ENCODE results near the gene GBE1.
A peak's percentile ranks its signal among the peaks of the same experiment; 100 is the strongest.

Gene GBE1

DNA sequence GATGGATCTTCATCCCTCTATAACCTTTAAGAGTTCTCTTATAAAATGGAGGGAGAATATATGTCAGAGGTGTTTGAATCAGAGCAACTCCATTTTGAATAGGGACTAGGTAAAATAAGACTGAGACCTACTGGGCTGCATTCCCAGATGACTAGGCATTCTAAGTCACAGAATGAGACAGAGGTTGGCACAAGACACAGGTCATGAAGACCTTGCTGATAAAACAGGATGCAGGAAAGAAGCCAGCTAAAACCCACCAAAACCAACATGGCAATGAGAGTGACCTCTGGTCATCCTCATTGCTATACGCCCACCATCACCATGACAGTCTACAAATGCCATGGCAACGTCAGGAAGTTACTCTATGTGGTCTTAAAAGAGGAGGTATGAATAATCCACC, 211.0 kb downstream of the GBE1 start:
- TF ChIP-seq, protein P1, sequence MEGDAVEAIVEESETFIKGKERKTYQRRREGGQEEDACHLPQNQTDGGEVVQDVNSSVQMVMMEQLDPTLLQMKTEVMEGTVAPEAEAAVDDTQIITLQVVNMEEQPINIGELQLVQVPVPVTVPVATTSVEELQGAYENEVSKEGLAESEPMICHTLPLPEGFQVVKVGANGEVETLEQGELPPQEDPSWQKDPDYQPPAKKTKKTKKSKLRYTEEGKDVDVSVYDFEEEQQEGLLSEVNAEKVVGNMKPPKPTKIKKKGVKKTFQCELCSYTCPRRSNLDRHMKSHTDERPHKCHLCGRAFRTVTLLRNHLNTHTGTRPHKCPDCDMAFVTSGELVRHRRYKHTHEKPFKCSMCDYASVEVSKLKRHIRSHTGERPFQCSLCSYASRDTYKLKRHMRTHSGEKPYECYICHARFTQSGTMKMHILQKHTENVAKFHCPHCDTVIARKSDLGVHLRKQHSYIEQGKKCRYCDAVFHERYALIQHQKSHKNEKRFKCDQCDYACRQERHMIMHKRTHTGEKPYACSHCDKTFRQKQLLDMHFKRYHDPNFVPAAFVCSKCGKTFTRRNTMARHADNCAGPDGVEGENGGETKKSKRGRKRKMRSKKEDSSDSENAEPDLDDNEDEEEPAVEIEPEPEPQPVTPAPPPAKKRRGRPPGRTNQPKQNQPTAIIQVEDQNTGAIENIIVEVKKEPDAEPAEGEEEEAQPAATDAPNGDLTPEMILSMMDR (IDR thresholded peaks at IDR 0.05; ENCODE audit: low read depth, low read length, missing control alignments) = no peak
- no peak overlapping the region for H3K4me3 ChIP-seq (ENCODE audit: low read depth, low read length)
- no peak for DNase-seq (ENCODE audit: low read depth)

- no peak for DNase-seq (ENCODE audit: low read depth)
- H3K4me3 ChIP-seq (ENCODE audit: low read depth, low read length) = no peak overlapping the region
- TF ChIP-seq, protein P1 (IDR thresholded peaks at IDR 0.05; ENCODE audit: low read depth, low read length, missing control alignments) = no peak
These were observed 211.6 kb downstream of the GBE1 start for GRCh38 chr3:81549831-81550230.

GRCh38 chr3:81549388-81549787, 212.1 kb downstream of the GBE1 start:
- no peak overlapping the region for H3K4me3 ChIP-seq (ENCODE audit: low read depth, low read length)
- TF ChIP-seq, protein P1 (IDR thresholded peaks at IDR 0.05; ENCODE audit: low read depth, low read length, missing control alignments) = no peak
- DNase-seq (ENCODE audit: low read depth) = no peak

GRCh38 chr3:81545572-81545971, 215.9 kb downstream of the GBE1 start:
- no peak overlapping the region for H3K4me3 ChIP-seq (ENCODE audit: low read depth, low read length)
- DNase-seq (ENCODE audit: low read depth) = no peak
- TF ChIP-seq, protein P1 (IDR thresholded peaks at IDR 0.05; ENCODE audit: low read depth, low read length, missing control alignments) = no peak

GRCh38 chr3:81544385-81544784, 217.1 kb downstream of the GBE1 start:
- DNase-seq (ENCODE audit: low read depth) = peak; percentile 5
- H3K4me3 ChIP-seq (ENCODE audit: low read depth, low read length) = no peak overlapping the region
- TF ChIP-seq, protein P1 (IDR thresholded peaks at IDR 0.05; ENCODE audit: low read depth, low read length, missing control alignments) = no peak

DNA sequence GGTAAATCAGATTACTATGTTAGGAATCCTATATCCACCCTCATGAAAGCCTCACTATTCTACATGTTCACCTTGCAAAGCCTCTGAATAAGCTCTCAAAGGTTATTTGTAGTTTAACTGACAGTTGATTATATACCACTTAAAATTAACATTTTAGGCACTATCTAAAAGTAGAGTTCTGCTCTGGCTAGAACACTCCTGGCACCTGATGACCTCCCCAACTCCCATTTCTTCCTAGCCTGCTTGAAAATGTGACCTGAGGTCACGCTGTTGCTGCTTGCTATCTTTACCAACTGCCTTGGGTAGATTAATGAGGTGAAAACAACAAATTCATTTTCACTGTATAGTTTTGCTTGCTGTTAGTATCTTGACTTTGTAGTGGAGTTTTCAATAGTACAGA, 220.7 kb downstream of the GBE1 start:
- H3K4me3 ChIP-seq (ENCODE audit: low read depth, low read length) = no peak overlapping the region
- DNase-seq (ENCODE audit: low read depth) = no peak
- TF ChIP-seq, protein P1 (IDR thresholded peaks at IDR 0.05; ENCODE audit: low read depth, low read length, missing control alignments) = no peak

GRCh38 chr3:81531846-81532245, 229.6 kb downstream of the GBE1 start:
- DNase-seq (ENCODE audit: low read depth) = no peak
- TF ChIP-seq, protein P1 (IDR thresholded peaks at IDR 0.05; ENCODE audit: low read depth, low read length, missing control alignments) = no peak
- no peak overlapping the region for H3K4me3 ChIP-seq (ENCODE audit: low read depth, low read length)

Data from GM12864 (cell line).